SU-DHL-6 (cell line): Measurements from ENCODE around the gene RAC2.

Experiments used
- H2AFZ ChIP-seq: fragments of 200-600 bp; sonication (generic); 2 replicates; pipeline ENCODE4 v1.6.1; 2014; ENCODE audit warnings: low read depth, mild to moderate bottlenecking, moderate library complexity, mixed read lengths, antibody characterized with exemption, low read length; ENCODE audit not compliant: severe bottlenecking
- H3F3A ChIP-seq: fragments of 200-600 bp; shearing (Covaris generic); 2 replicates; pipeline ENCODE4 v1.6.0; 2016; ENCODE audit warnings: antibody characterized with exemption, mild to moderate bottlenecking; ENCODE audit not compliant: insufficient read depth
- H3K27ac ChIP-seq: fragments of 200-600 bp; sonication (generic); 2 replicates; pipeline ENCODE4 v1.5.1; 2016; ENCODE audit warnings: low read depth, mild to moderate bottlenecking, low read length, moderate library complexity, mixed read lengths
- H3K27me3 ChIP-seq: fragments of 200-600 bp; sonication (generic), shearing (Covaris generic); 2 replicates; pipeline ENCODE4 v1.6.0; 2014; ENCODE audit warnings: mild to moderate bottlenecking, low read length
- H3K36me3 ChIP-seq: fragments of 200-600 bp; sonication (generic); 2 replicates; pipeline ENCODE4 v1.6.1; 2014; ENCODE audit warnings: mild to moderate bottlenecking, low read length, mixed read lengths
- H3K4me2 ChIP-seq: fragments of 300-600, 200-600 bp; shearing (Covaris generic), sonication (generic); 2 replicates; pipeline ENCODE4 v1.6.0; 2014; ENCODE audit warnings: low read length, low read depth, mild to moderate bottlenecking; ENCODE audit not compliant: poor library complexity, severe bottlenecking
- H3K4me3 ChIP-seq: fragments of 200-600 bp; sonication (generic); 2 replicates; pipeline ENCODE4 v1.5.1; 2014; ENCODE audit warnings: antibody characterized with exemption, low read length, mild to moderate bottlenecking, mixed read lengths; ENCODE audit not compliant: insufficient read depth, poor library complexity, severe bottlenecking
- H3K79me2 ChIP-seq: fragments of 200-600 bp; sonication (generic); 2 replicates; pipeline ENCODE4 v1.6.1; 2014; ENCODE audit warnings: mild to moderate bottlenecking, low read length, moderate library complexity; ENCODE audit not compliant: insufficient read depth
- H3K9ac ChIP-seq: fragments of 200-600 bp; sonication (generic); 2 replicates; pipeline ENCODE4 v1.7.0; 2014; ENCODE audit warnings: mild to moderate bottlenecking, low read length
- H3K9me2 ChIP-seq: fragments of 200-600 bp; sonication (generic); replicated peaks from 2 replicates; pipeline ENCODE4 v1.6.1; 2014; ENCODE audit warnings: low read length; ENCODE audit not compliant: insufficient read depth
- H3K9me3 ChIP-seq: fragments of 200-600 bp; sonication (generic); 2 replicates; pipeline ENCODE4 v1.6.1; 2014; ENCODE audit warnings: low read length, mixed read lengths; ENCODE audit not compliant: insufficient read depth
- H4K20me1 ChIP-seq: fragments of 200-600 bp; sonication (generic); 2 replicates; pipeline ENCODE4 v1.6.1; 2014; ENCODE audit warnings: low read depth, mild to moderate bottlenecking, antibody characterized with exemption, low read length, moderate library complexity, mixed read lengths
- CTCF ChIP-seq: fragments of 200-600 bp; sonication (generic); IDR thresholded peaks from one replicate; pipeline ENCODE4 v1.5.1; 2017; ENCODE audit warnings: antibody characterized with exemption, mild to moderate bottlenecking, low read length, moderate library complexity; ENCODE audit not compliant: insufficient read depth, poor library complexity, severe bottlenecking
- EZH2phosphoT487 ChIP-seq: fragments of 200-600 bp; sonication (generic), shearing (Covaris generic); conservative IDR thresholded peaks from 2 replicates; pipeline ENCODE4 v1.6.1; 2018; ENCODE audit warnings: mild to moderate bottlenecking, antibody characterized with exemption, low read length, moderate library complexity, mixed read lengths

RAC2 gene

GRCh38 chr22:37232140-37232998 is 11.7 kb downstream of the RAC2 start:
- Histone ChIP-seq H3K27ac (peak overlapping the region; percentile 88), H3K36me3 (no peaks in the 10 kb centered on the region)

GRCh38 chr22:37231406-37232139 is 12.5 kb downstream of the RAC2 start:
- no peaks in the 10 kb centered on the region for H3K27me3 ChIP-seq
- H3K79me2 ChIP-seq = peaks cover 16% of the 10 kb centered on the region
- no peak overlapping the region for H3K9ac ChIP-seq
- no peaks in the 10 kb centered on the region for H3K9me2 ChIP-seq
- H3K4me2 ChIP-seq = no peak overlapping the region
- H3K4me3 ChIP-seq = no peak overlapping the region
- H2AFZ ChIP-seq = no peak overlapping the region
- H3K27ac ChIP-seq = peak overlapping the region; percentile 88
- H3K36me3 ChIP-seq = no peaks in the 10 kb centered on the region
- no peaks in the 10 kb centered on the region for H4K20me1 ChIP-seq
- TF ChIP-seq CTCF (no peak), EZH2phosphoT487 (no peak)
- no peaks in the 10 kb centered on the region; the same call in 1 of the 2 replicates for H3F3A ChIP-seq
- no peaks in the 10 kb centered on the region for H3K9me3 ChIP-seq

More at GRCh38 chr22:37232140-37232998, 11.7 kb downstream of the RAC2 start:
- TF ChIP-seq CTCF (no peak), EZH2phosphoT487 (no peak)
- H3K4me3 ChIP-seq = no peak overlapping the region
- H3F3A ChIP-seq = no peaks in the 10 kb centered on the region; the same call in 1 of the 2 replicates
- peaks cover 16% of the 10 kb centered on the region for H3K79me2 ChIP-seq
- H4K20me1 ChIP-seq = no peaks in the 10 kb centered on the region
- no peaks in the 10 kb centered on the region for H3K27me3 ChIP-seq
- no peaks in the 10 kb centered on the region for H3K9me3 ChIP-seq
- H2AFZ ChIP-seq = no peak overlapping the region
- no peak overlapping the region for H3K4me2 ChIP-seq
- no peak overlapping the region for H3K9ac ChIP-seq
- no peaks in the 10 kb centered on the region for H3K9me2 ChIP-seq

GRCh38 chr22:37230673-37231405 is 13.2 kb downstream of the RAC2 start:
- H3K36me3 ChIP-seq = no peaks in the 10 kb centered on the region
- H3K9ac ChIP-seq = peak overlapping the region; percentile 68
- H3K9me3 ChIP-seq = no peaks in the 10 kb centered on the region
- H3K79me2 ChIP-seq = peaks cover 8% of the 10 kb centered on the region
- no peak overlapping the region for H2AFZ ChIP-seq
- H4K20me1 ChIP-seq = no peaks in the 10 kb centered on the region
- peak overlapping the region; percentile 49 for H3K4me2 ChIP-seq
- H3K27me3 ChIP-seq = no peaks in the 10 kb centered on the region
- no peak overlapping the region for H3K4me3 ChIP-seq
- no peaks in the 10 kb centered on the region for H3K9me2 ChIP-seq
- no peak for TF ChIP-seq CTCF
- no peak for TF ChIP-seq EZH2phosphoT487
- H3K27ac ChIP-seq = peak overlapping the region; percentile 88
- no peaks in the 10 kb centered on the region; the same call in 1 of the 2 replicates for H3F3A ChIP-seq
